SJSA1 (cell line): Measurements from ENCODE around the gene TSPAN18. TPM values are rescaled to one million over a fixed set of nuclear protein-coding genes. Genes with fewer than 3 reads are reported as not detected.
A peak's percentile ranks its signal among the peaks of the same experiment; 100 is the strongest.

ENCODE experiments used
- DNase-seq, 2 experiments: peaks; one replicate each; pipeline ENCODE4 v3.0.0-alpha.2; 2015 to 2020; ENCODE audit warnings: low spot score in 2 of 2, low read depth in 1 of 2
- H3K27ac ChIP-seq: fragments of 250-450 bp; sonication (Bioruptor Pico); 2 replicates; pipeline ENCODE4 v1.5.1; 2020; ENCODE audit warnings: mild to moderate bottlenecking, moderate library complexity
- H3K27me3 ChIP-seq: fragments of 250-450 bp; sonication (Bioruptor Pico); replicated peaks from 2 replicates; pipeline ENCODE4 v1.5.1; 2020; ENCODE audit warnings: mild to moderate bottlenecking, moderate library complexity
- H3K36me3 ChIP-seq: fragments of 250-450 bp; sonication (Bioruptor Pico); 2 replicates; pipeline ENCODE4 v1.5.1; 2020; ENCODE audit warnings: mild to moderate bottlenecking
- H3K4me1 ChIP-seq: fragments of 250-450 bp; sonication (Bioruptor Pico); replicated peaks from 2 replicates; pipeline ENCODE4 v1.6.1; 2021; ENCODE audit warnings: mild to moderate bottlenecking
- H3K4me3 ChIP-seq: fragments of 250-450 bp; sonication (Bioruptor Pico); 2 replicates; pipeline ENCODE4 v1.5.1; 2020; ENCODE audit warnings: mild to moderate bottlenecking
- H3K9me3 ChIP-seq: fragments of 250-450 bp; sonication (Bioruptor Pico); replicated peaks from 2 replicates; pipeline ENCODE4 v1.5.1; 2020; ENCODE audit warnings: mild to moderate bottlenecking
- total RNA-seq: library from RNA; depleted of rRNA; stranded (reverse); fragments of >200 nt; shearing (Covaris generic); gene quantifications from 2 replicates; pipeline ENCODE4 v1.2.3, GENCODE V29; 2014

Gene TSPAN18
- total RNA-seq, 1 experiment from 2014 or later: 1.9 TPM

GRCh38 chr11:44816761-44817160, 90.0 kb downstream of the TSPAN18 start:
- H3K9me3 ChIP-seq: peaks cover 11% of the 10 kb centered on the region
- H3K4me1 ChIP-seq: 0 out of 2 replicates have a peak, but pooled peaks cover 5% of the 10 kb centered on the region
- H3K36me3 ChIP-seq: no peaks in the 10 kb centered on the region
- no peak overlapping the region for H3K4me3 ChIP-seq
- no peaks in the 10 kb centered on the region for H3K27me3 ChIP-seq
- DNase-seq: no peak
- H3K27ac ChIP-seq: no peak overlapping the region

DNA sequence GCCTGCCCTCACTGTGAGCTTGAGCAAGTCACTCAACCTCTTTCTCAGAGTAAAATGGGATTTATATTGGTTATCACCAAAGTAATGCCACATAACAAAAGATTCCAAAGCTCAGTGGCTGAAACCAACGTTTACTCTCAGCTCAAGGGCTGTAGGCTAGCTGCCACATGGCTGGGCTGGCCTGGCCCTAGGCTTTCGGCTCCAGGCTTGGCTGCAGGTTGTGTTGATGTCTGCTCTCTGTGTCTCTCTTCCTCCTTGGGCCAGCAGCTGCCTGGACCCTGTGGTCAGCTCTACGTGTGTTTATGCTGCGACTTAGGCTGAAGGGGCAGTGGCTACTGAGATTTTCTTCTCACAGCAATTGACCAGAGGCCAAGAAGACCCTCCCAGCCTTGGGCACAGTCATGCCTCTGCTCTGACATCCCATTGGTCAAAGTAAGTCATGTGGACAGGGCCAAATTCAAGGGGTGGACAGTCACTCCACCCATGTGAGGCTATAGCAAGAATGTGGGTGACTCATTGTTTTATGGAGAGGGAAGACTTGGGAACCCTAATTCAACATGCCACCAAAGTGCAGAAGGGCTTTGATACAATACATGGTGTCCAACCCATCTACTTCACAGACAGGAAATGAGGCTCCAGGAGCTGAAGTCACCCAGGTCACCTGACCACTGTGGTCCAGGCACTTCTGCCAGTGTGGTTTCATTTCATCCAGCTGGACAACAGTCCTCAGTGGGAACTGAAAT, 90.6 kb downstream of the TSPAN18 start:
- no peak overlapping the region for H3K27ac ChIP-seq
- DNase-seq: no peak

DNA sequence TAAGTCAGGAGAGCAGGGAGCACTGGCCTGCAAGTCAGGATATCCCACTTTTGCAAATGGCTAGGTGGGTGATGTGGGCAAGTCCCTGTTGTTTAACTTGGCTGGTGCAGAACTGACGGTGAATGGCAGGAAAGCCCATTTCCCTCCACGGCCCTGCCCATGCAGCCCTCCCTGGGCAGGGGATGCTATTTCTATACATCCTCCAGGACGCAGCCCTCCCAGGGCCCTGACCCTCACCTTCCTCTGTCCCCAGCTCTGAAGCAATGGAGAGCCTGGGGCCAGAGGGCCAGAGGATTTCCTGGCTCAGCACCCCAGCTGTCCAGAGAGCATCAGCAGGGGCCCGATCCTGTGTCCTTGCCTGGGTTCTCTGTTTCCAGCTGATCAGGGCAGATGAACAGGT, 91.3 kb downstream of the TSPAN18 start:
- DNase-seq: no peak
- H3K27ac ChIP-seq: no peak overlapping the region
- no peaks in the 10 kb centered on the region for H3K27me3 ChIP-seq
- no peak overlapping the region for H3K4me3 ChIP-seq
- 0 out of 2 replicates have a peak, but pooled peaks cover 5% of the 10 kb centered on the region for H3K4me1 ChIP-seq
- no peaks in the 10 kb centered on the region for H3K36me3 ChIP-seq
- H3K9me3 ChIP-seq: peaks cover 15% of the 10 kb centered on the region

More for the DNA sequence above, 90.6 kb downstream of the TSPAN18 start:
- Histone ChIP-seq H3K4me1 (0 out of 2 replicates have a peak, but pooled peaks cover 5% of the 10 kb centered on the region), H3K9me3 (peaks cover 11% of the 10 kb centered on the region), H3K36me3 (no peaks in the 10 kb centered on the region), H3K4me3 (no peak overlapping the region), H3K27me3 (no peaks in the 10 kb centered on the region)

- no peak for DNase-seq
- Histone ChIP-seq H3K4me1 (peaks cover 14% of the 10 kb centered on the region), H3K27me3 (no peaks in the 10 kb centered on the region), H3K36me3 (no peaks in the 10 kb centered on the region), H3K9me3 (peaks cover 19% of the 10 kb centered on the region), H3K27ac (no peak overlapping the region), H3K4me3 (no peak overlapping the region)
These were observed 92.6 kb downstream of the TSPAN18 start for GRCh38 chr11:44819346-44819745.

- H3K27ac ChIP-seq: no peak overlapping the region
- peaks cover 11% of the 10 kb centered on the region for H3K9me3 ChIP-seq
- H3K4me3 ChIP-seq: no peak overlapping the region
- H3K4me1 ChIP-seq: peaks cover 17% of the 10 kb centered on the region
- no peaks in the 10 kb centered on the region for H3K27me3 ChIP-seq
- DNase-seq: no peak
- no peaks in the 10 kb centered on the region for H3K36me3 ChIP-seq
These were observed 95.6 kb downstream of the TSPAN18 start for GRCh38 chr11:44822369-44822768.

DNA sequence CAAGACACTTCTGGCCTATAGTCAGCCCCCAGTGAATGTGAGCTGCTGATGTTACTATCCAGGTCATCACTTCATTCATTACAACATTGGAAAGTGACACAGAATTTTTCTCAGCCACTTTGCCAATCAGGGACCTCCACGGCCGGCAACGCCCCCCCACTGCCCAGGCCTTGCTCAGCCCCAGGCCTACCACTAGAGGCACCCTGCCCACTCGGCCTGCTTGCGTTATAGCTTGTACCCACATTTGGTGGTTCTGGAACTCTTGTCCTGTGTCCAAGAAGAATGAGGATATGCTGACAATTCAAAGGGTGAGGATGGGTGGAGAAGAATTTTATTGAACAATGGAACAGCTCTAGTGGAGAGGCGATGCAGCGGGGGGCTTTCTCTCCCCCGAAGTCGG, 96.2 kb downstream of the TSPAN18 start:
- Histone ChIP-seq H3K4me3 (no peak overlapping the region), H3K9me3 (peaks cover 8% of the 10 kb centered on the region), H3K4me1 (peaks cover 14% of the 10 kb centered on the region), H3K36me3 (no peaks in the 10 kb centered on the region), H3K27me3 (no peaks in the 10 kb centered on the region), H3K27ac (no peak overlapping the region)
- peak in 1 of 2 experiments; percentile 62 for DNase-seq

- Histone ChIP-seq H3K4me3 (no peak overlapping the region), H3K27ac (no peak overlapping the region), H3K9me3 (peaks cover 8% of the 10 kb centered on the region), H3K27me3 (no peaks in the 10 kb centered on the region), H3K4me1 (peaks cover 14% of the 10 kb centered on the region), H3K36me3 (no peaks in the 10 kb centered on the region)
- DNase-seq: no peak
These were observed 97.1 kb downstream of the TSPAN18 start for GRCh38 chr11:44823868-44824267.

DNA sequence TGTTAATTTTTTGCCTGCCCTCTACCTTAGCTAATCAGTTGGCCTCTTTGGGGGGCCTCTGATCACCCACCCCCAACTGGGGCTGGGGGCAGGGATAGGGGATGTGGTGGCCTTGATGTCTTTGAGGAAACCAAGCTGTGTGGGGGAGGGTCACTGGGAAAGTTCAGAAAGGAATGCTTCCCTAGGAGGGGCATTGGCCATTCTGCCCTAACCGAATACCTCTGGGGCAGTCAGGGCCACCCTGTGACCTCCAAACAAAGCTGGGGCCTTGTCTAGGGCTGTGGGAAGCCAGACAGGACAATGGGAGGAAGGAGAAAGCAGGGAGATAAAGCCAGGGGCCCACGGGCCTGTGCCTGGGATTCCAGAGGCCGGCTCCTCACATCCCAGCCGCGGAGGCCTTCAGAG, 97.5 kb downstream of the TSPAN18 start:
- peaks cover 8% of the 10 kb centered on the region for H3K9me3 ChIP-seq
- no peaks in the 10 kb centered on the region for H3K27me3 ChIP-seq
- no peak overlapping the region for H3K4me3 ChIP-seq
- H3K4me1 ChIP-seq: peaks cover 14% of the 10 kb centered on the region
- peak in 1 of 2 experiments; percentile 47 for DNase-seq
- H3K36me3 ChIP-seq: no peaks in the 10 kb centered on the region
- H3K27ac ChIP-seq: no peak overlapping the region

DNA sequence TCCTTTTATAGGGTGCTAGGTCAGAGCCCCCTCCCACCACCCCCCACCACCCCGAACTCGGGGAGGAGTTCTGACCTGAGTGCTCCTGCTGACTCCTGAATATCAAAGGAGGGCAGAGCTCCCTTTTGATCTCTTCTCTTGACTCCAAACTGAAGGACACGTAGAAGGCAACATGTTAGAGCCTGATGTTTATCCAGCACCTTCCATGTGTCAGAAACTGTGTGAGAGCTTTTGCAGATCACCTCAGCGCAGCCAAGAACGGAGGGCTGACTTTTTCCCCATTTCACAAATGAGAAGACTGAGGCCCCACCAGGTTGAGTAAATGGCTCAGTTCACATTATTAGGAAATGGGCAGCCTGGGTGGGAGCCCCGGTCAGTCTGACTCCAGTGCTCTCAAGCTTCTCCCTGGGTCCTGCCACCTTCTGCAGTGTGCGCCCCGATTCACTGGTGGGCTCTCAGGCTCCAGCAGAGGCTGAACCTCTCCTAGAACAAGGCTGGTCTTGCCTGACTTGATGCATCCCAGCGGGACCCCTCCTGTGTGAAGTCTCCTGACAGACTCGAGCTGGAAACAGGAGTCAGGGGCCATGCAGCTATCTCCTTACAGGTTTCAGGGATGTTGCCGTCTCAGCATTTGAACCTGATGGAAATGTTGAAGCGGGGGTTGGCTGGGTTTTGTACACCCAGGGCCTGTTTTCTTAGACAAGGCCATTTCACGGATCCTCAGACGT, 98.5 kb downstream of the TSPAN18 start:
- Histone ChIP-seq H3K9me3 (peaks cover 8% of the 10 kb centered on the region), H3K4me1 (peaks cover 14% of the 10 kb centered on the region), H3K36me3 (no peaks in the 10 kb centered on the region), H3K4me3 (no peak overlapping the region), H3K27me3 (no peaks in the 10 kb centered on the region), H3K27ac (no peak overlapping the region)
- no peak for DNase-seq

DNA sequence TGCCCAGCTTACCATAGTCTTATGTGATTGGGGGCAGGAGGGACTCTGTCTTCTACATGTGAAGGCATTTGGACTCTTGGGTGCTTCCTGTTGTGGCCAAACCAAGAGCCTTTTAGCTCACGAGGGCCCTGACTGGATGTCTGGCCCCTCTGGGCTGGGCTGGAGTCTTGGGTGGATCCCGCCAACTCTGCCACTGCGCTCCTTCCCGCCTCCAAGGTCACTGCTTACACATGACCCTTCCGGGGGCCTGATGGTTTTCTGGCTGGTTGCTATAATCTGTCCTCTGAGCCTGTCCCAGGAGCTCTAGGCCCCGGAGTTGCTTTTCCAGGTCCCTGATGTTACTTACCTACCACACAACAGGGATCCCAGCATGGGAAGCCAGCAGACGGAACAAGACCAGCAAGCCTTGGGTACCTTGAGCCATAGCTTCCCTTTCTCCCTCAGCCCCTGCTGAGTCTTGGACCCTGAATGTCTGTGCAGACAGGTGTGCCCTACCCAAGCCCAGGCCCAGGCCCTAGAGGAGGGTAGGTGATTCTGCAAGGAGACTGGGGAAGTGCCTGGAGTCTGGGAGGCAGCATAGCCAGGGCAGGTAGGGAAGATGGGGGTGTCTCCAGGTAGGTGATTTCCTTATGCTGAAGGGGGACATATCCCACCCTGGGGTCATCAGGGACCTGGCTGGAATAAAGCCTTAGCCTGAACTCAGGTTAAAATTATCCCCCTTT, 100.3 kb downstream of the TSPAN18 start:
- no peak overlapping the region for H3K4me3 ChIP-seq
- peaks cover 14% of the 10 kb centered on the region for H3K4me1 ChIP-seq
- H3K36me3 ChIP-seq: no peaks in the 10 kb centered on the region
- H3K27me3 ChIP-seq: no peaks in the 10 kb centered on the region
- DNase-seq: no peak
- peaks cover 8% of the 10 kb centered on the region for H3K9me3 ChIP-seq
- no peak overlapping the region for H3K27ac ChIP-seq

DNA sequence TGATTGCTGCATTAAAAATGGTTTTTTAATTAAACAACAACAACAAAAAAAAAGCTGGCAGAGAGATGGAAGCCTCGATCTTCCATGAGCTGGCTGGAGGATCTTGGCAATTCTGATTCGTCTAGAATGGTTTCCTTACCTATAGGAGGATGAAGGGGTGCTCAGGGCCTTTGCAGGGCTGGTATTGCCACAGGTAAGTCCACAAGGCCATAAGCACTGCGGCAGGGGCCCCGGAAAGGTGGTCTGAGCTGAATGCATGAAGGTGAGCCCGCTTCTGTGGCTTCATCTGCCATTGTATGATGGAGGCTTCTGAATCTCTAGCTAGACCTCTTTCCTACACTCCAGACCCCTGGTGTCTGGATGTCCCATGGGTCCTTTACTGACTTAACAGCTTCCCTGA, 101.5 kb downstream of the TSPAN18 start:
- H3K36me3 ChIP-seq: no peaks in the 10 kb centered on the region
- H3K4me3 ChIP-seq: no peak overlapping the region
- H3K4me1 ChIP-seq: peaks cover 14% of the 10 kb centered on the region
- DNase-seq: no peak
- H3K27ac ChIP-seq: no peak overlapping the region
- H3K9me3 ChIP-seq: peaks cover 2% of the 10 kb centered on the region; the same call in 1 of the 2 replicates
- H3K27me3 ChIP-seq: no peaks in the 10 kb centered on the region

- Histone ChIP-seq H3K4me1 (peaks cover 8% of the 10 kb centered on the region), H3K9me3 (no peaks in the 10 kb centered on the region), H3K36me3 (no peaks in the 10 kb centered on the region), H3K27me3 (no peaks in the 10 kb centered on the region), H3K4me3 (no peak overlapping the region), H3K27ac (no peak overlapping the region)
- DNase-seq: no peak
These were observed 103.1 kb downstream of the TSPAN18 start for GRCh38 chr11:44829838-44830237.

- Histone ChIP-seq H3K36me3 (no peaks in the 10 kb centered on the region), H3K4me1 (peaks cover 7% of the 10 kb centered on the region), H3K27me3 (no peaks in the 10 kb centered on the region), H3K27ac (no peak overlapping the region), H3K9me3 (peaks cover 4% of the 10 kb centered on the region), H3K4me3 (no peak overlapping the region)
- DNase-seq: no peak
These were observed 105.0 kb downstream of the TSPAN18 start for GRCh38 chr11:44831605-44832394.
